GM10266 (cell line): Measurements from ENCODE around the gene ADAM12.

Source experiments
- DNase-seq: peaks from one replicate; pipeline ENCODE4 v3.0.0; 2012; ENCODE audit errors: extremely low spot score
- TF ChIP-seq, protein P1 (sequence below): IDR thresholded peaks from 2 replicates; pipeline ENCODE4 v1.5.1; 2012; ENCODE audit warnings: mild to moderate bottlenecking, low read depth; ENCODE audit not compliant: control insufficient read depth, insufficient read depth; ENCODE audit errors: missing control alignments

The ADAM12 gene

GRCh38 chr10:126222736-126223511 is 165.4 kb downstream of the ADAM12 start:
- no peak for DNase-seq
- TF ChIP-seq, protein P1, sequence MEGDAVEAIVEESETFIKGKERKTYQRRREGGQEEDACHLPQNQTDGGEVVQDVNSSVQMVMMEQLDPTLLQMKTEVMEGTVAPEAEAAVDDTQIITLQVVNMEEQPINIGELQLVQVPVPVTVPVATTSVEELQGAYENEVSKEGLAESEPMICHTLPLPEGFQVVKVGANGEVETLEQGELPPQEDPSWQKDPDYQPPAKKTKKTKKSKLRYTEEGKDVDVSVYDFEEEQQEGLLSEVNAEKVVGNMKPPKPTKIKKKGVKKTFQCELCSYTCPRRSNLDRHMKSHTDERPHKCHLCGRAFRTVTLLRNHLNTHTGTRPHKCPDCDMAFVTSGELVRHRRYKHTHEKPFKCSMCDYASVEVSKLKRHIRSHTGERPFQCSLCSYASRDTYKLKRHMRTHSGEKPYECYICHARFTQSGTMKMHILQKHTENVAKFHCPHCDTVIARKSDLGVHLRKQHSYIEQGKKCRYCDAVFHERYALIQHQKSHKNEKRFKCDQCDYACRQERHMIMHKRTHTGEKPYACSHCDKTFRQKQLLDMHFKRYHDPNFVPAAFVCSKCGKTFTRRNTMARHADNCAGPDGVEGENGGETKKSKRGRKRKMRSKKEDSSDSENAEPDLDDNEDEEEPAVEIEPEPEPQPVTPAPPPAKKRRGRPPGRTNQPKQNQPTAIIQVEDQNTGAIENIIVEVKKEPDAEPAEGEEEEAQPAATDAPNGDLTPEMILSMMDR = no peak

DNA sequence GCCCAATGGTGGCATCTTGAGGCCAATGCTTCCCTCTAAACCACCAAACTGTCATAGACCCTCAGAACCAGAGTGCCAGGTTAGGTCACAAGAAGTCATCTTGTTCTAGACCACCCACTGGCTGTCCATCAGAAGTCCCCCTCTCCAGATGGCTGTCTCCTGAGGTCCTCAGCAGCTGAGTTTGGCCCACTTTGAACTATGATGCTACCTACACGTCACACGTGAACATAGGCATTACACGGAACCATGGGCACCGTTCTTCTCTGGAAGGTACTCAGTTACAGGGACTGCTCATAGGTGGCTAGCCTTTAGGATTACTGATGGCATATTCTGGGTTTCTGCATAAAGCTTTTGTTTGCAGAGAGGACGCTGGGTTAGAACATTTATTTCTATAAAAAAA is 166.4 kb downstream of the ADAM12 start:
- DNase-seq = no peak
- TF ChIP-seq, protein P1 = no peak

- TF ChIP-seq, protein P1 = no peak
- no peak for DNase-seq
Measured at GRCh38 chr10:126218778-126219649, 169.3 kb downstream of the ADAM12 start.

DNA sequence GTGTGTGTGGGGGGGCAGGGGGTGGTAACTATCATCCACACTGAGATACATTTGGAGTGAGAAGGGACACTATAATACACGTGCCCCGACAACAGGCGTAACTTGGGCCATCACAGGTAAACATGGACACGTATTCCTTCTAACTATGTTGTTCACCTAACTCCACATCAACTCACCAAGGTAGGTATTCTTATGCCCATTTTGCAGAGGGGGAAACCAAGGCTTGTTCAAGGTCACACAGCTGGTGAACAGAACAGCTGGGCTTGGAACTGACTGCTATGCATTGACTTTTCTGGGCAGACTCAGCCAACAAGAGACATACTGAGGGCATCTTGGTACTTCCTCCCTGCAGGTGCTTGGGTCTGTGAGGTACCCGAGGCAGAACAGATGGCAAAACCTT is 170.1 kb downstream of the ADAM12 start:
- TF ChIP-seq, protein P1 = no peak

DNA sequence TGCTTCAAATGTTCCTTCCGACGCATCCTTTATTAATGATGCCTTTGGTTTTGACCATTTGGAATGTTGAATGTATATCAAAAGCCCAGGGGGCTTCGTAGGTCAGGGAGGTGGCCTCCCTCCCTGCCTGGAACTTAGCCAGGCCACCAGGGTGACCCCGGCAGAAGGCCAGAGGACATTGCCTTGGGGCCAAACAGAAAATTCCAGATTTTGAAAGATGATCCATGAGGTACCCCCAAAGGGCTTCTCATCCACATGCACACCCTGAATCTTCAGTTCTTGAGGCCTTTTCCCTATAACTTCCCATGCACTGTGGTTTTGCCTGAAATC is 171.7 kb downstream of the ADAM12 start:
- TF ChIP-seq, protein P1 = no peak

More for the DNA sequence above, 170.1 kb downstream of the ADAM12 start:
- DNase-seq = no peak

GRCh38 chr10:126215746-126216631 is 172.3 kb downstream of the ADAM12 start:
- TF ChIP-seq, protein P1 = no peak
- no peak for DNase-seq

More for the DNA sequence above, 171.7 kb downstream of the ADAM12 start:
- DNase-seq = no peak

GRCh38 chr10:126214679-126215078 is 173.6 kb downstream of the ADAM12 start:
- DNase-seq = no peak
- TF ChIP-seq, protein P1 = no peak
